Neural crest cell (in vitro differentiated cells): ENCODE measurements around the gene ARHGAP6. TPM values are rescaled to one million over a fixed set of nuclear protein-coding genes. Genes with fewer than 3 reads are reported as not detected.

ENCODE experiments used
- DNase-seq: peaks from one replicate; pipeline ENCODE4 v3.0.0; 2021; ENCODE audit warnings: low read depth, mixed read lengths, low spot score
- H3K27ac Mint-ChIP-seq: one replicate; pipeline ENCODE4 v1.8.0; 2021; ENCODE audit warnings: mild to moderate bottlenecking, mixed read lengths; ENCODE audit not compliant: unreplicated experiment
- H3K27me3 Mint-ChIP-seq: 2 replicates; pipeline ENCODE4 v1.8.0; 2021; ENCODE audit warnings: low read depth, mild to moderate bottlenecking, mixed read lengths
- H3K36me3 Mint-ChIP-seq: 2 replicates; pipeline ENCODE4 v1.8.0; 2021; ENCODE audit warnings: low read depth, mild to moderate bottlenecking, mixed read lengths
- H3K4me1 Mint-ChIP-seq: 2 replicates; pipeline ENCODE4 v1.8.0; 2021; ENCODE audit warnings: mixed read lengths
- H3K4me3 Mint-ChIP-seq: one replicate; pipeline ENCODE4 v1.8.0; 2021; ENCODE audit warnings: mild to moderate bottlenecking, mixed read lengths
- H3K9me3 Mint-ChIP-seq: 2 replicates; pipeline ENCODE4 v1.8.0; 2021; ENCODE audit warnings: mixed read lengths
- CTCF ChIP-seq: fragments of 200-600 bp; sonication (generic); conservative IDR thresholded peaks from 2 replicates; pipeline ENCODE4 v1.5.0; 2021; ENCODE audit warnings: antibody characterized with exemption, mild to moderate bottlenecking
- total RNA-seq: library from RNA; stranded (reverse); gene quantifications from 2 replicates; pipeline ENCODE4 v1.2.1, GENCODE V29; 2021

ARHGAP6 gene
- total RNA-seq, 1 donor from 2014 or later, result 2.7 TPM

GRCh38 chrX:11470250-11470974 lies 195.3 kb downstream of the ARHGAP6 start:
- H3K4me3 Mint-ChIP-seq, result no peak overlapping the region
- DNase-seq, result no peak
- peaks cover 11% of the 10 kb centered on the region for H3K9me3 Mint-ChIP-seq
- no peaks in the 10 kb centered on the region for H3K4me1 Mint-ChIP-seq
- H3K27me3 Mint-ChIP-seq, result no peaks in the 10 kb centered on the region
- TF ChIP-seq CTCF, result no peak
- no peaks in the 10 kb centered on the region for H3K36me3 Mint-ChIP-seq
- H3K27ac Mint-ChIP-seq, result no peak overlapping the region

GRCh38 chrX:11465648-11466411 lies 199.9 kb downstream of the ARHGAP6 start:
- peaks cover 2% of the 10 kb centered on the region for H3K9me3 Mint-ChIP-seq
- H3K27me3 Mint-ChIP-seq, result no peaks in the 10 kb centered on the region
- no peak for DNase-seq
- no peaks in the 10 kb centered on the region for H3K4me1 Mint-ChIP-seq
- H3K4me3 Mint-ChIP-seq, result no peak overlapping the region
- no peak for TF ChIP-seq CTCF
- no peak overlapping the region for H3K27ac Mint-ChIP-seq
- H3K36me3 Mint-ChIP-seq, result no peaks in the 10 kb centered on the region

DNA sequence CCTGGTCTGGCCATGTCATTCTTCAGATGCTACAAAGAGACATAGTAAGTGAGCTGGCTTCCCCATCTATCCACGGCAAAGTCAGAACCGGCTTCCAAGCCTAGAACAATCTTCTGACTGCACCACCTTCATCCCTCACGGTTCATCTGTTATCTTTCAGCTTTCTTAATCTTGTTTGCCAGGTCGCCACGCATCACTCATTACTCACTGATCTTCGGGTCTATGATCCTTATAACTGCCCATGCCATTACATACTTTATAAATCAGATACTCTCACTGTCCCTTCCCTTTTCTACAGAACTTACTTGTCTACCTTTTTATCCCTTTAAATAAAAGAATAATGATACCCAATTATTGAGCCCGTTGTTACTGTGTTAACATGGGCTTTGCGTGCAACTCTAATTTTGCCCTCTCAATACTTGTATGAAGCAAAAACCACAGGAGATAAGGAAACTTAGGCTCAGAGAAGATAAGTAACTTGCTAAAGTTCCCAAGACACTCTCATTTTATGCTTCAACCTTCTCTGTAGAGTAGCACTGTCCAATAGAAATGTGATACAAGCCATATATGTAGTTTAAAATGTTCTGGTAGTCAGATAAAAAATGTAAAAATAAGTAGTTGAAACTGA lies 200.8 kb downstream of the ARHGAP6 start:
- no peaks in the 10 kb centered on the region for H3K4me1 Mint-ChIP-seq
- no peaks in the 10 kb centered on the region for H3K27me3 Mint-ChIP-seq
- no peak for TF ChIP-seq CTCF

DNA sequence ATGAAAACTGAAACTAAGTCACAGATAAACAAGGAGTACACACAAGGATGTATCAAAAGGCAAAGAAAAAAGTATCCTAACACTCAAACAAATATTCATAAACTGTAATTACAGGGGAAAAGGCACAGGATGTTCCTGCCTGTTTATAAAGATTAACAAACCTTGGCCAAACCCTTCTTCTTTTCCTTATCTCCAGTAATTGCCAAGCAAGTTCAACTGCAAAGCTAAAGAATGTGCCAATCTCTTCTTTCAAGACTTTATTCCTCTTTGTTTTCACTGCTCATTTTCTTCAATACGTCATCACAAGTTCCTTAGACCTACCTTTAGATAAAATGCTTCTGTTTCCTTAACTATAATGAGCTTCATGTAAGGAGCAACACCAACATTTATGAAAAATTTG lies 201.3 kb downstream of the ARHGAP6 start:
- Mint-ChIP-seq H3K4me1 (no peaks in the 10 kb centered on the region), H3K27ac (no peak overlapping the region), H3K27me3 (no peaks in the 10 kb centered on the region), H3K4me3 (no peak overlapping the region), H3K36me3 (no peaks in the 10 kb centered on the region), H3K9me3 (peaks cover 2% of the 10 kb centered on the region)
- TF ChIP-seq CTCF, result no peak
- DNase-seq, result no peak

More for the DNA sequence above, 200.8 kb downstream of the ARHGAP6 start:
- DNase-seq, result no peak
- H3K36me3 Mint-ChIP-seq, result no peaks in the 10 kb centered on the region
- peaks cover 2% of the 10 kb centered on the region for H3K9me3 Mint-ChIP-seq
- H3K27ac Mint-ChIP-seq, result no peak overlapping the region
- H3K4me3 Mint-ChIP-seq, result no peak overlapping the region

DNA sequence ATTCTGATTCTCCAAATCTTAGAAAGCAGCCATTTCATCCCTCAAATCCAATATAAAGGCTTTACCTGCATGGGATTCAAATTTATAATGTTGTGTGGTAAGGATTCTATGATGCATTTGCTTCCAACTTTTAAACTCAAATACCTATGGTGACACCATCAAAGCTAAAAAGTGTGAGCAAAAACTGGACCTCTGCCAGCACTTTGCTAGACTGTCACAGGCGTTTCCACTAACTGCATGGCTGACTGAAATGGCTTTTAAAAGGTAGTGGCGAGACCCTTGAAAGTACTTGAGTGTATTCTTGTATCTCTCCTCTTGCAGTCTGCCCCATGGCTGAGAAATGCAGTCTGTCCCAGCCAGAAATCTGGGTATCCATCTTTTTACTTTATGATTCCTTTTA lies 203.1 kb downstream of the ARHGAP6 start:
- Mint-ChIP-seq H3K27ac (no peak overlapping the region), H3K27me3 (no peaks in the 10 kb centered on the region), H3K4me1 (no peaks in the 10 kb centered on the region), H3K36me3 (no peaks in the 10 kb centered on the region), H3K9me3 (no peaks in the 10 kb centered on the region), H3K4me3 (no peak overlapping the region)
- no peak for TF ChIP-seq CTCF
- DNase-seq, result no peak
